Gastrocnemius medialis (tissue), 4 donors: Measurements from ENCODE around the gene ZFYVE1. TPM values are rescaled to one million over a fixed set of nuclear protein-coding genes. Genes with fewer than 3 reads are reported as not detected.

Source experiments
- ATAC-seq, 2 donors: fragments of 150-250 bp; one replicate each; pipeline ENCODE4 v1.9.1; 2016
- DNase-seq, 2 donors: peaks; one replicate each; pipeline ENCODE4 v3.0.0-alpha.2; 2019
- H3K27ac ChIP-seq, 4 donors: fragments of 200-600 bp; sonication (generic); 1 replicate in 1 of 4; 2 replicates in 3 of 4; pipeline ENCODE4 v1.5.1; 2016 to 2018; ENCODE audit warnings: mild to moderate bottlenecking in 2 of 4, moderate library complexity in 1 of 4
- H3K27me3 ChIP-seq, 3 donors: fragments of 200-600 bp; sonication (generic) in 2 of 3; 1 replicate in 1 of 3; 2 replicates in 2 of 3; pipeline versions ENCODE4 v1.5.1 to v1.6.0; 2016 to 2019; ENCODE audit warnings: mild to moderate bottlenecking in 1 of 3, moderate library complexity in 1 of 3
- H3K36me3 ChIP-seq, 2 donors: fragments of 200-600 bp; sonication (generic) in 1 of 2; one replicate each; pipeline ENCODE4 v1.5.1; 2017 to 2018
- H3K4me1 ChIP-seq, 2 donors: fragments of 200-600 bp; sonication (generic) in 1 of 2; one replicate each; pipeline ENCODE4 v1.5.1; 2016 to 2017; ENCODE audit warnings: mild to moderate bottlenecking in 2 of 2
- H3K4me3 ChIP-seq, 4 donors: fragments of 200-600 bp; sonication (generic) in 3 of 4; 1 replicate in 1 of 4; 2 replicates in 3 of 4; pipeline ENCODE4 v1.5.1; 2016 to 2019; ENCODE audit warnings: mild to moderate bottlenecking in 2 of 4
- H3K9me3 ChIP-seq, 3 donors: fragments of 200-600 bp; sonication (generic) in 2 of 3; 1 replicate in 1 of 3; 2 replicates in 2 of 3; pipeline ENCODE4 v1.5.1; 2016 to 2019
- POLR2A ChIP-seq, 2 donors: fragments of 450-650 bp; IDR thresholded peaks; one replicate each; pipeline ENCODE4 v1.6.1; 2017; ENCODE audit warnings: antibody characterized with exemption in 2 of 2, mild to moderate bottlenecking in 2 of 2, moderate library complexity in 2 of 2
- in situ Hi-C, 4 donors: fragments of 200-750 bp; cut with MboI; loops; one replicate each; pipeline versions ENCODE4 v1.15.0 to v1.8.0; 2017; ENCODE audit warnings: low sequenced_read_pairs in 4 of 4
- intact Hi-C: fragments of 100-400 bp; cut with DNase I; formaldehyde crosslinking; loops from one replicate; pipeline ENCODE4 v1.15.1; 2023; ENCODE audit warnings: low total_unique reads
- total RNA-seq, 4 donors: library from RNA; depleted of rRNA; stranded (reverse); fragments of >200 nt; gene quantifications; one replicate each; pipeline versions ENCODE4 v1.1.0 to v1.2.3, GENCODE V29; 2016
- TF ChIP-seq, protein P1 (sequence below), 5 experiments: fragments of 450-650 bp in 3 of 5; fragments of 200-600 bp in 2 of 5; sonication (generic) in 2 of 5; IDR thresholded peaks in 4 of 5; conservative IDR thresholded peaks in 1 of 5; 1 replicate in 4 of 5; 2 replicates in 1 of 5; pipeline ENCODE4 v1.5.1; 2016 to 2019; ENCODE audit warnings: antibody characterized with exemption in 5 of 5, mild to moderate bottlenecking in 3 of 5, moderate library complexity in 3 of 5

Gene ZFYVE1
- total RNA-seq, 4 donors from 2014 or later = 16.7 to 28.3 (median 19.3) TPM

DNA sequence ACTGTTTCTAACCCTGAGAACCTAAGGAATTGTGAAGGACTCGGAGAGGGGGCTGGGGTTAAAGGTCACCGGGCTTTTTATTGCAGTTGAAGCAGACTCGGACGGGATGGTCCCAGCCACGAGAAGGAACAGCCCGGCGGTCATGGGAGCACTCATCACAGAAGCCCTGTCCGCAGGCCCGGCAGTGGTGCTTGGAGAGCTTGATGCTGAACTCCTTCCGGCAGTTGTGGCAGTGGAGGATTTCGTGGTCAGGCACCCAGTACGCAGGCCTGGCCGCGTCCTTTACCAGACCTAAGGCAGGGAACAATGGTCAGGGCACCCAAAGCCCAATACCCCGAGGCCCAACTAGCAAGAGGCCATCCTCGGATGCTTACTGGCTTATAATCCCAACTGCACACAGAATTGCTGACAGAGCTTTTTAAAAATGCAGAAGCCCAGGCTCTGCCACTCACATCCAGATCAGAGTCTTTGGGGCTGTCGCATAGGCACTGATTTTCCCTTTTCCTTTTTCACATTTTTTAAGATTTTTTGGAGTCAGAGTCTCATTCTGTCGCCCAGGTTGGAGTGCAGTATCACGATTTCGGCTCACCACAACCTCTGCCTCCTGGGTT, 56.0 kb downstream of the ZFYVE1 start:
- in situ Hi-C loops = no loop called here
- Histone ChIP-seq H3K9me3 (no peaks in the 10 kb centered on the region), H3K36me3 (peaks cover 0 to 70% of the 10 kb centered on the region in 2 donors), H3K4me1 (no peaks in the 10 kb centered on the region), H3K27me3 (no peaks in the 10 kb centered on the region), H3K4me3 (no peak overlapping the region), H3K27ac (no peak overlapping the region)
- TF ChIP-seq, protein P1, sequence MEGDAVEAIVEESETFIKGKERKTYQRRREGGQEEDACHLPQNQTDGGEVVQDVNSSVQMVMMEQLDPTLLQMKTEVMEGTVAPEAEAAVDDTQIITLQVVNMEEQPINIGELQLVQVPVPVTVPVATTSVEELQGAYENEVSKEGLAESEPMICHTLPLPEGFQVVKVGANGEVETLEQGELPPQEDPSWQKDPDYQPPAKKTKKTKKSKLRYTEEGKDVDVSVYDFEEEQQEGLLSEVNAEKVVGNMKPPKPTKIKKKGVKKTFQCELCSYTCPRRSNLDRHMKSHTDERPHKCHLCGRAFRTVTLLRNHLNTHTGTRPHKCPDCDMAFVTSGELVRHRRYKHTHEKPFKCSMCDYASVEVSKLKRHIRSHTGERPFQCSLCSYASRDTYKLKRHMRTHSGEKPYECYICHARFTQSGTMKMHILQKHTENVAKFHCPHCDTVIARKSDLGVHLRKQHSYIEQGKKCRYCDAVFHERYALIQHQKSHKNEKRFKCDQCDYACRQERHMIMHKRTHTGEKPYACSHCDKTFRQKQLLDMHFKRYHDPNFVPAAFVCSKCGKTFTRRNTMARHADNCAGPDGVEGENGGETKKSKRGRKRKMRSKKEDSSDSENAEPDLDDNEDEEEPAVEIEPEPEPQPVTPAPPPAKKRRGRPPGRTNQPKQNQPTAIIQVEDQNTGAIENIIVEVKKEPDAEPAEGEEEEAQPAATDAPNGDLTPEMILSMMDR (IDR thresholded peaks at IDR 0.05 in 4 of 5, conservative IDR thresholded peaks at IDR 0.05 in 1 of 5) = no peak
- no peak for TF ChIP-seq POLR2A (IDR thresholded peaks at IDR 0.05)
- ATAC-seq (no peak), DNase-seq (no peak)
- intact Hi-C loops = no loop called here

DNA sequence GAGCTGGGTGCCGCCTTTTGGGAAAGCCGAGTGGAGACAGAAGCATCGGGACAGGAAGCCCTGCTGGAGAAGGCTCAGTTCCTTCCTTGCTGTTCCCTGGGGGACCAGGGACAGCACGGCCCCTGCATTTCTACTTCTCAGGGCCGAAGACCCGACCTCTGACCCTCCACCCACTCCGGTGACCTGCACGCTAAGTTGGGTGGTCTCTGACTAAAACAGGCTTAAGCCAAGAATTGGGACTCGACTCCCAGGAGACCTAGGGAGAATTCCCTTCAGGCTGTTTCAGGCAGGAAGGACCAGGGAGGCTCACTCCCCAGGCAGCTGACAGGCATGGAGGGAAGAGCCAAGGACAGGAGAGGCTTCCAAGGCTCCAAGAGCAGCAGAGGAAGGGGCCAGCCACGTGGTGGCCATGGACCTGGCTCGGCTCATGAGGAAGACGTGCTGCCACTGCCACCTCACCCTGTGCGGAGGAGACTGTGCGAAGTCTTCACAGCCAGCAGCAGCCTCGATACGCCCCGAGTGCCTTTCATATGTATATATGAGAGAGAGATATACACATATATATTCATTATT, 56.8 kb downstream of the ZFYVE1 start:
- Histone ChIP-seq H3K27ac (no peak overlapping the region), H3K4me1 (no peaks in the 10 kb centered on the region), H3K9me3 (no peaks in the 10 kb centered on the region), H3K27me3 (no peaks in the 10 kb centered on the region), H3K4me3 (no peak overlapping the region), H3K36me3 (peaks cover 0 to 62% of the 10 kb centered on the region in 2 donors)
- intact Hi-C loops (no loop called here), in situ Hi-C loops (no loop called here)
- DNase-seq (no peak), ATAC-seq (no peak)
- no peak for TF ChIP-seq POLR2A (IDR thresholded peaks at IDR 0.05)
- TF ChIP-seq, protein P1 (IDR thresholded peaks at IDR 0.05 in 4 of 5, conservative IDR thresholded peaks at IDR 0.05 in 1 of 5) = no peak

DNA sequence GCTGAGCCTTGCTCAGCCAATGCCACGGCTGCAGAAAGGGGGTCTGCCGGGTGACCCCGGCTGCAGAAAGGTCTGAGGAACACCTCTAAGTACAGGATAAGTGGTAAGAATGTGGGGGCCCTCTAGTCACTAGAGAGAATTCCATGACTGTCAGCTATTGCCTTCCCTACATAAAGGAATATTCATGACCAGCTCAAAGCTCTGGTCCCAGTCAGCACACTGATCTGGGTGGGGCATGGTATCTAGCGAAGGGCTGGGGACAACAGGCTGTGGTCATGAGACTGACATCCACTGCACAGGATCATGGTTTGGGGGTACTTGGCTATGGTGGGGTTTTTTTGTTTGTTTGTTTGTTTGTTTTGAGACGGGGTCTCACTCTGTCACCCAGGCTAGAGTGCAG, 58.6 kb downstream of the ZFYVE1 start:
- in situ Hi-C loops (no loop called here), intact Hi-C loops (no loop called here)
- Histone ChIP-seq H3K9me3 (no peaks in the 10 kb centered on the region), H3K27ac (no peak overlapping the region), H3K27me3 (no peaks in the 10 kb centered on the region), H3K4me1 (no peaks in the 10 kb centered on the region), H3K4me3 (no peak overlapping the region), H3K36me3 (peaks cover 0 to 44% of the 10 kb centered on the region in 2 donors)
- DNase-seq (no peak), ATAC-seq (no peak)
- TF ChIP-seq, protein P1 (IDR thresholded peaks at IDR 0.05 in 4 of 5, conservative IDR thresholded peaks at IDR 0.05 in 1 of 5) = no peak
- no peak for TF ChIP-seq POLR2A (IDR thresholded peaks at IDR 0.05)

DNA sequence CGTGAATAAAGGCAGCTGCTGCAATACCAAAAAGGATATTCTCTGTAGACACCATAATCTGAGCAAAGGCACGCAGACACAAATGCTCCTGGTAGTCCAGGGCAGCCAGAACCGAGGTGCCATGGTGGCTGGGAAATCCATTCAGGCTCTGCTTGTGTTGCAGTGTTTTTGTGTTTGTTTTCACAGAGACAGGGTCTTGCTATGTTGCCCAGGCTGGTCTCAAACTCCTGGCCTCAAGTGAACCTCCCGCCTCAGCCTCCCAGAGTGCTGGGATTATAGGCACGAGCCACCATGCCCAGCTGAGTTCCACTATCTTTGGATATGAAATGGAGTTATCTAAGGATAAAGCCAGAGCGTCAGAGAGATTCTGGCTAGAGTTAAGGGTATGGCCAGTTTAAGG, 60.9 kb downstream of the ZFYVE1 start:
- H3K4me3 ChIP-seq = no peak overlapping the region
- no peaks in the 10 kb centered on the region for H3K27me3 ChIP-seq
- H3K36me3 ChIP-seq = peaks cover 0 to 23% of the 10 kb centered on the region in 2 donors
- ATAC-seq = no peak
- TF ChIP-seq, protein P1 (IDR thresholded peaks at IDR 0.05 in 4 of 5, conservative IDR thresholded peaks at IDR 0.05 in 1 of 5) = no peak
- TF ChIP-seq POLR2A (IDR thresholded peaks at IDR 0.05) = no peak
- no peak overlapping the region for H3K27ac ChIP-seq
- no peak for DNase-seq
- in situ Hi-C loops = no loop called here
- intact Hi-C loops = no loop called here
- no peaks in the 10 kb centered on the region for H3K9me3 ChIP-seq
- H3K4me1 ChIP-seq = no peaks in the 10 kb centered on the region
